Transverse colon (tissue), 4 donors: ENCODE data around the gene NSMCE3. TPM values are rescaled to one million over a fixed set of nuclear protein-coding genes. Genes with fewer than 3 reads are reported as not detected.

Experiments
- DNase-seq: peaks from one replicate; pipeline ENCODE4 v3.0.0-alpha.2; 2019
- H3K27ac ChIP-seq, 4 donors: fragments of 200-600 bp; sonication (generic); 2 replicates each; pipeline ENCODE4 v1.5.1; 2016 to 2018; ENCODE audit warnings: inconsistent platforms in 4 of 4
- H3K27me3 ChIP-seq: fragments of 200-600 bp; sonication (generic); 2 replicates; pipeline ENCODE4 v1.5.1; 2017; ENCODE audit warnings: inconsistent platforms
- H3K36me3 ChIP-seq, 4 donors: fragments of 200-600 bp; sonication (generic); 2 replicates each; pipeline ENCODE4 v1.5.1; 2017 to 2019; ENCODE audit warnings: inconsistent platforms in 4 of 4
- H3K4me1 ChIP-seq, 4 donors: fragments of 200-600 bp; sonication (generic); 2 replicates each; pipeline ENCODE4 v1.5.1; 2017 to 2020; ENCODE audit warnings: inconsistent platforms in 4 of 4
- H3K4me3 ChIP-seq, 4 donors: fragments of 200-600 bp; sonication (generic); 1 replicate in 1 of 4; 2 replicates in 3 of 4; pipeline versions ENCODE4 v1.5.1 to v1.6.1; 2017 to 2019; ENCODE audit warnings: inconsistent platforms in 4 of 4
- H3K9me3 ChIP-seq, 2 donors: fragments of 200-600 bp; sonication (generic); 2 replicates each; pipeline ENCODE4 v1.5.1; 2017 to 2019; ENCODE audit warnings: inconsistent platforms in 2 of 2
- CTCF ChIP-seq, 5 experiments: fragments of 200-600 bp in 3 of 5; fragments of 450-650 bp in 2 of 5; sonication (generic) in 3 of 5; IDR thresholded peaks; 1 replicate in 2 of 5; 2 replicates in 3 of 5; pipeline ENCODE4 v1.5.1; 2016 to 2017; ENCODE audit warnings: antibody characterized with exemption in 5 of 5, inconsistent platforms in 3 of 5, mild to moderate bottlenecking in 2 of 5, moderate library complexity in 1 of 5
- EP300 ChIP-seq: sonication (generic); formaldehyde crosslinking; IDR thresholded peaks from one replicate; pipeline ENCODE4 v1.6.1; 2017; ENCODE audit warnings: antibody characterized with exemption, low read depth
- POLR2A ChIP-seq: fragments of 450-650 bp; IDR thresholded peaks from one replicate; pipeline ENCODE4 v1.6.1; 2016; ENCODE audit warnings: antibody characterized with exemption, mild to moderate bottlenecking, moderate library complexity
- POLR2AphosphoS5 ChIP-seq, 3 donors: sonication (generic); formaldehyde crosslinking; IDR thresholded peaks; one replicate each; pipeline ENCODE4 v1.6.1; 2016; ENCODE audit warnings: antibody characterized with exemption in 3 of 3
- WGBS, 2 donors: methylation state at CpG; one replicate each; pipeline ENCODE4 v1.1.5; 2018; ENCODE audit warnings: low coverage in 1 of 2; 5-methylcytosine and 5-hydroxymethylcytosine counted together
- in situ Hi-C, 4 donors: fragments of 200-750 bp; cut with MboI; loops; one replicate each; pipeline versions ENCODE4 v1.15.0 to v1.15.1; 2017; ENCODE audit warnings: low sequenced_read_pairs in 3 of 4, low pct_ligation_motif_present in 1 of 4, low pct_unique_long_range_greater_than_20kb in 1 of 4
- intact Hi-C: fragments of 100-400 bp; cut with DNase I; formaldehyde crosslinking; loops from one replicate; pipeline ENCODE4 v1.15.1; 2023; ENCODE audit warnings: low total_unique reads
- total RNA-seq, 4 donors: library from RNA; depleted of rRNA; stranded (reverse); fragments of >200 nt; gene quantifications; one replicate each; pipeline ENCODE4 v1.1.0, GENCODE V29; 2016

Gene NSMCE3
- total RNA-seq, 4 donors from 2014 or later, result 2.2 to 8.3 (median 5.7) TPM

- no peaks in the 10 kb centered on the region for H3K27me3 ChIP-seq
- no peak overlapping the region for H3K27ac ChIP-seq
- DNase-seq, result no peak
- in situ Hi-C loops, result no loop called here
- no peaks in the 10 kb centered on the region for H3K9me3 ChIP-seq
- intact Hi-C loops, result loop anchor here (5.0 kb wide), 1 partner anchor 96 kb away; no protein-coding TSS in a partner anchor
- H3K4me3 ChIP-seq, result no peak overlapping the region
- H3K36me3 ChIP-seq, result no peaks in the 10 kb centered on the region
- peaks cover 0 to 32% (median 21%) of the 10 kb centered on the region in 4 donors for H3K4me1 ChIP-seq
- TF ChIP-seq EP300, result no peak
- no peak for TF ChIP-seq POLR2A
- TF ChIP-seq POLR2AphosphoS5 (IDR thresholded peaks at IDR 0.05), result no peak
- no peak for TF ChIP-seq CTCF (IDR thresholded peaks at IDR 0.05)
- WGBS, 2 donors, result 90 to 100% methylated on average over 1 of the region's 1 CpG
These were observed 3.5 kb downstream of the NSMCE3 start for GRCh38 chr15:29266052-29266582.

- Histone ChIP-seq H3K27me3 (no peaks in the 10 kb centered on the region), H3K36me3 (no peaks in the 10 kb centered on the region), H3K9me3 (no peaks in the 10 kb centered on the region), H3K27ac (no peak overlapping the region), H3K4me1 (peaks cover 0 to 17% (median 11%) of the 10 kb centered on the region in 4 donors), H3K4me3 (no peak overlapping the region)
- 95 to 100% methylated on average over 1 to 3 of the region's 3 CpGs for WGBS, 2 donors
- DNase-seq, result no peak
- intact Hi-C loops (no loop called here), in situ Hi-C loops (no loop called here)
- TF ChIP-seq EP300, result no peak
- no peak for TF ChIP-seq CTCF (IDR thresholded peaks at IDR 0.05)
- TF ChIP-seq POLR2AphosphoS5 (IDR thresholded peaks at IDR 0.05), result no peak
- no peak for TF ChIP-seq POLR2A
These were observed 6.3 kb downstream of the NSMCE3 start for GRCh38 chr15:29263289-29263688.

- 40 to 84% methylated on average over 1 to 2 of the region's 2 CpGs for WGBS, 2 donors
- in situ Hi-C loops (no loop called here), intact Hi-C loops (no loop called here)
- H3K4me1 ChIP-seq, result peaks cover 0 to 11% (median 8%) of the 10 kb centered on the region in 4 donors
- H3K36me3 ChIP-seq, result no peaks in the 10 kb centered on the region
- no peak for TF ChIP-seq POLR2AphosphoS5 (IDR thresholded peaks at IDR 0.05)
- TF ChIP-seq EP300, result no peak
- H3K27ac ChIP-seq, result no peak overlapping the region
- H3K27me3 ChIP-seq, result no peaks in the 10 kb centered on the region
- no peaks in the 10 kb centered on the region for H3K9me3 ChIP-seq
- DNase-seq, result no peak
- no peak overlapping the region for H3K4me3 ChIP-seq
These were observed 6.9 kb downstream of the NSMCE3 start for GRCh38 chr15:29262738-29263137.

- 92 to 93% methylated on average over 6 of the region's 6 CpGs for WGBS, 2 donors
- no peak for DNase-seq
- in situ Hi-C loops, result no loop called here
These were observed 8.7 kb downstream of the NSMCE3 start for GRCh38 chr15:29260896-29261295.

More at GRCh38 chr15:29260896-29261295, 8.7 kb downstream of the NSMCE3 start:
- Histone ChIP-seq H3K36me3 (no peaks in the 10 kb centered on the region), H3K27ac (no peak overlapping the region), H3K9me3 (no peaks in the 10 kb centered on the region), H3K27me3 (no peaks in the 10 kb centered on the region), H3K4me3 (no peak overlapping the region), H3K4me1 (no peaks in the 10 kb centered on the region)
- intact Hi-C loops, result no loop called here
- TF ChIP-seq POLR2A, result no peak
- TF ChIP-seq POLR2AphosphoS5 (IDR thresholded peaks at IDR 0.05), result no peak
- TF ChIP-seq EP300, result no peak
- TF ChIP-seq CTCF (IDR thresholded peaks at IDR 0.05), result no peak
